Measurements from ENCODE around the gene SHMT2.

The SHMT2 gene

DNA sequence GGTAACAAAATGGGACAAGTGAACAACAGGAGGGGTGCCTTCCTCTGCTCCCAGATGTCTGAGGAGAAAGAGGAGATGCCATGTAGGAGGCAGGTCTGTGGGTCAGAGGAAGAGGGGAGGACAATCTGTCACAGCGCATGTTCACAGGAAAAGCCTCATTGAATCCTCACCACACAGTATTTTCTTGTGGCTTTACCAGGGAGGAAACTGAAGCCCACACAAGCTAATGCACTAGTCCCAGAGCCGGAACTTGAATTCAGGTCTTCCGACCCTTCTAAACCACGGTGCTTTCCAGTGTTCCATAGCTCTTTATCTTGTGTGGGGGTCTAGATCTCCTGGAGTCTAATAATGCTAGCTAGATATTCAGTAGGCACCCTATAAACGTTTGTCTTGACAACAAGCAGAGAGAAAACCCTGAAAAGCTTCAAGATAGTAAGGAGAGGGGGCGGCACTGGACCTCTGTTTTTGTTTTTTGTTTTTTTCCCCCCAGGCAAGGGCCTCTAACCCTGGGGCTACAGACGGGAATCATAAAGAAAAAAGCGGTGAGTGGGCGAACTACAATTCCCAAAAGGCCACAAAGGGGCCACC, 371 bp upstream of the SHMT2 start:
- no peak for DNase-seq

- no peak for DNase-seq
Observed at GRCh38 chr12:57230381-57231155, 1.1 kb downstream of the SHMT2 start.

GRCh38 chr12:57231276-57232021, 1.9 kb downstream of the SHMT2 start:
- no peak for DNase-seq

- no peak for DNase-seq
Observed at GRCh38 chr12:57232156-57232756, 2.7 kb downstream of the SHMT2 start.

GRCh38 chr12:57233357-57234232, 4.1 kb downstream of the SHMT2 start:
- no peak for DNase-seq

- DNase-seq = no peak
Observed at GRCh38 chr12:57234233-57234570, 4.7 kb downstream of the SHMT2 start.

DNA sequence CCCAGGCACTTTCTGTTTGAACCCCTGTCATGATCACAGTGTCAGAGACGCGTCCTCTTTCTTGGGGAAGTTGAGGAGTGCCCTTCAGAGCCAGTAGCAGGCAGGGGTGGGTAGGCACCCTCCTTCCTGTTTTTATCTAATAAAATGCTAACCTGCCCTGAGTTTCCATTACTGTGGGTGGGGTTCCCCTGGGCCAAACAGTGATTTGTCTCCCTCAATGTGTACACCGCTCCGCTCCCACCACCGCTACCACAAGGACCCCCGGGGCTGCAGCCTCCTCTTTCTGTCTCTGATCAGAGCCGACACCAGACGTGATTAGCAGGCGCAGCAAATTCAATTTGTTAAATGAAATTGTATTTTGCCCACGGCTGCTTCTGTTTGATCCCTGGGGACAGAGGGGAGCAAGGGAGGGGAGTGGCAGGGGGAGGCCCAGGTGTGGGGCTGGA, 5.1 kb downstream of the SHMT2 start:
- peak; percentile 55 for DNase-seq

DNA sequence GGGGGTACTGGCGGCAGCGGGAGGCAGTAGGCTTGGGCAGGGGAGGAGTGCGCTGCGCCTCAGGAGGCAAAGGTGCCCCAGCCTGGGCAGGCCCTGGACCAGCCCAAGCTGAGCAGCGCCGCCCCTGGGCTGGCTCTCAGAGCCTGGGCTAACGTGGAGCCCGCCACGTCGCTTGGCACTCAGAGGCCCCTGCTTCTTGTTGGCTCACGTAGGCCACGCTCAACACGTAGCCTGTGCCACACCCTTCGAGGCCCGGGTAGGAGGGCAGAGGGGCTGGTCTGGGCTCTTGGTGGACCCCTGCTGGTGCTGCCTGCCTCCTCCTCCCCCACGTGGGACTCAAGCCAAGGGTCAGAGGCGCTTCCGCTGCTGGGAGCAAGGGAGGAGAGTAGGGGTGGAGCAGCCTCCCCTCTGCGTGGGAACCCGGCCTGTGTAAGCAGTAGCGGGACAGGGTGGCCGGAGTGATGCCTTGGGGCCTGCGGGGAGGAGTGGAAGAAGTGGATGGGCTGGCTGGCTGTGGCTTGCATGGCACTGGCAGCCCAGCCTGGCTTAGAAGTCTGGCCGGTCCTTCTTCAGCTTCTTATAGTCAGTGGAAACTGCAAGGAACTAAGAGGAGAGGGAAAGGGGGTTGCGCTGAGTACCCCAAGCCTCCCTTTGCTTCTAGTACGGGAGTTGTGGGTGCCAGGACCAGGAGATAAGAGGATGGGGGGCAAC, 5.7 kb downstream of the SHMT2 start:
- peak; percentile 90 for DNase-seq

- DNase-seq = peak; percentile 57
Observed at GRCh38 chr12:57235728-57236131, 6.2 kb downstream of the SHMT2 start.

- peak; percentile 72 for DNase-seq
Observed at GRCh38 chr12:57236201-57236924, 6.9 kb downstream of the SHMT2 start.

DNA sequence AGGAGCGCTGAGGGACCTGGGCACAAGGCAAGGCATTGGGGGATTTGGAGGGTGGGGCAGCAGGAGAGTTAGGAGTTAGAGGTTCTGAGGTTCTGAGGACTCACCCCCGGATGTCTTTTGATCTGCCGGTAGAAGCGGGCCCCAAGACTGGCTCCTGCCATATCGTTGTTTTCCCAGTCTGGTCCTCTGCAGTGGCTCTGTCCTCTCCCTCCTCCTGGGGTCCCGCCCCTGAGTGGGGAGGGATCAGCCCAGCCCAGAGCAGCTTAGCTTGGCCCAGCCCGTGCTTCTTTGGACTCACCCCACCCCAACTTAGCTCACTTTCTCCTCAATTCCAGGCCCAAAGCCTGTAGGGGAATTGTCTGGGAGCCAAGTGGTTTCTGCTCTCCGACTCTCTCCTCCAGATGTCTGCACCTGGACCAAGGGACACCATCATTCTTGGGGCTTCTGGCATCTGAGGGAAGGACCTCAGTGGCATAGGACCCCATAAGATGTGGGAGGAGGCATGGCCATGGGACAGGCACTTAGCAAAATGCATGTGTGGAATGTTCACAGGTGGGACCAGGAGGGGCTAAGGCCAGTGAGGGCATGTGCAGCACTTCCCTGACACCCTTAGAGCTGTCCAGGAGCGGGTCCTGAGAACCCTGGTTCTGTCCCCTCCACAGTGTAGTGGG, 7.5 kb downstream of the SHMT2 start:
- DNase-seq = peak; percentile 69

- no peak for DNase-seq
Observed at GRCh38 chr12:57237596-57237931, 8.1 kb downstream of the SHMT2 start.

DNA sequence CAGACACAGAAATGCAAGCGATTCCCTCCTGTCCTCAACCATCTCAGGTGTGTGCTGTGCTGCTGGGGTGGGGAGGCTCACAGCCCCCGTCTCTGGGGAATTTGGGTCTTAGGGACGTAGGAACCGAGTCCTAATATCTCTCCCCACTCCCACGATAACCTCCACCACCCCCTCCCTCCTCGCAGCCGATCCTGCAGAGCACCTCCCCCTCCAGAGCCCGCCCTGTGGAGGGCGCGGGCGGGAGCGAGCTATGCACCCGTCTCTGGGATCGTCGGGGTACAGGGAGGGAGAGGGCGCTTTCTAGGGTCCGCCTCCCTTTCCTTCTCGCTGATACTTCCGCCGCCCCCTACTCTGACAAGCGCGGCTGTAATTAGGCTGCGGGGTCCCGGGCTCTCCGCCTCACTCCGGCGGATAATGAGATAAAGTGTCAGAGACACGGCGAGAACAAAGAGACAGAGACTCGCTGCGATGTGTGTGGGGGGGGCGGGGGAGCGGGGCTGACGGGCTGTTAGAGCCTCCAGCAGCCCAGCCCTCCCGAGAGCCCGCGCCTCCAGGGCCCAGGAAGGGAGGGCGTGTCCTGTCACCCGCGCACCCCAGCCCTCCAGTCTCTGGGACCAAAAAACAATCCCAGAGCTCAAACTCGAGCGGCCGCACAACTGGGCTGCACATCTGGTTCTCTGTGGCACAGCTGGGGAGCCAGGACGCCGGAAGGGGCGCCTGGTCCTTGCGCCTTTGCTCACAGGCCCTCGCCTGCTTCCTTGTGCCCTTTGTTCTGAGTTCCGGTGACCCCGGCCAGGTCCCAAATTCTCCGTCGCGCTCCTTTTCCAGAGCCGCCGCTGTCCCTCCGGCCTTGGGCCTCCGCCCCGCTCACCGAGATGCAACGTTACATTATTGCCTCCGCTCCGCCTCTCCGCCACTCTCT, 8.7 kb downstream of the SHMT2 start:
- peak; percentile 73 for DNase-seq

DNA sequence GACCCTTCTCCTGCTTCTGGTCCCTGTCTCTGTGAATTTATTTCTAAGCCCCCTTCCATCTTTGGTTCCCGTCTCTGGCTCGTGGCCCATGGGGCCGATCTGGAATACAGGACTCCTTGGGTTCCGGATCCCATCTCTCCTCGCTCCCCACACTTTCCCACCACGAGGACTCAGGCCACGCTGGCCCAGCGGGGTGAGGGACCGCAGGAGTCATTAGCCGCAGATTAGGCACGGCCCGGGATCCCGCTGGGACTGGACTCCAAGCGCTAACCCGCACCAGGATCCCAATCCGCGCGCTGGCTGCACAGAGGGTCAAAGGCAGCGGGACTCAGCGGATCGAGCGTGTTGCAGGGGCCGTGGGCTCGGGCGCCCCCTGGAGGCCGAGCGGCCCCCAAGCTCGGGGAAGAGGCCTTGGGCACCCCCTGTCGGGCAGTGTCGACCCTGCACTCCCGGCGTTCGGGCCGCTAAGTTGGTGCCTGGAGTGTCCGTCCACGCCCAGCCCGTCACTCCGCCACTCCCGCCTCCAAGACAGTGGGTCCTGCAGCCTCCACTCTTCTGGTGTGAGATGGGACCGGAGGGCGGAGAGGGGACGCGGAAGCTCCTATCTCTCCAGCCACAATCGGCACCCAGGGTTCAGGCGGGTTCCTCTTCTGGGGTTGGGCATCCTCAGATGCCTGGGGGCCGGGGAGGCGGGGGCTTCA, 9.5 kb downstream of the SHMT2 start:
- peak; percentile 97 for DNase-seq

DNA sequence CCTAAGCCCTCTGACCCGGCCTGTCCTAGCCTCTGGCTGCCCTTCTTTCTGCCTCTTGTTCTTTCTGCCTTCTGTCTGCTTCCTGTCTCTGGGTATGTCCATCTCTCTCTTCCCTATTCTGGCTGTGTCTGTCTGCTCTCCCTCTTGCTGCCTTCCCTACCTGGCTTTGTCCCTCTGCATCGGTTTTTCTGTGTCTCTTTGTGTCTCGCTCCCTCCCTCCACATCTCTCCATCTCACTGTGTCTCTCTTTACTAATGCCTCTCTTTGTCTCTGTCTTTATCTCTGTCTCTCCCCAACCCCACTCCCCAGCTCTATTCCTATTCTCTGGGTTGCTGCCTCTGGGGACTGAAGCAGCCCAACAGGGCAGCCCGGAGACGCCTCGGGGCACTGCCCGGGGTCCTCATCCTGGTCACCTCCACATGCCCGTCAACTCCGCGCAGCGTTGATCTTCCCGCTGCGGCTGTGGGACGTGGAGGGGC, 10.1 kb downstream of the SHMT2 start:
- DNase-seq = no peak

GRCh38 chr12:57240066-57240921, 10.8 kb downstream of the SHMT2 start:
- peak; percentile 85 for DNase-seq

- DNase-seq = peak; percentile 93
Observed at GRCh38 chr12:57240926-57241401, 11.5 kb downstream of the SHMT2 start.

Measured in islet precursor cell (in vitro differentiated cells).